HG02571 (cell line): ENCODE results near the gene GAL3ST3.
A peak's percentile ranks its signal among the peaks of the same experiment; 100 is the strongest.
"Not testable (repeated sequence)": the region's sequence is repeated elsewhere in the genome, so short reads cannot be mapped to it uniquely, and the experiment has no call there.

Source experiments
- ATAC-seq: cut with Tn5 transposase; IDR thresholded peaks from one replicate; pipeline ENCODE4 v1.9.1; 2021; ENCODE audit warnings: mild to moderate bottlenecking, moderate library complexity; ENCODE audit not compliant: unreplicated experiment

Gene GAL3ST3

GRCh38 chr11:66014804-66015453 is 34.0 kb downstream of the GAL3ST3 start:
- no peak for ATAC-seq

- ATAC-seq = no peak
Observed at GRCh38 chr11:66013762-66014100, 35.2 kb downstream of the GAL3ST3 start.

GRCh38 chr11:66012946-66013761 is 35.8 kb downstream of the GAL3ST3 start:
- ATAC-seq = no peak

GRCh38 chr11:66012371-66012945 is 36.5 kb downstream of the GAL3ST3 start:
- no peak for ATAC-seq

GRCh38 chr11:66011785-66012303 is 37.1 kb downstream of the GAL3ST3 start, which contains the start of gene CST6:
Gene CST6 (plus strand): TSS chr11:66012008. CDS start chr11:66012045, 37 bp downstream.
- ATAC-seq = no peak

GRCh38 chr11:66011239-66011784 is 37.6 kb downstream of the GAL3ST3 start:
- ATAC-seq = no peak

GRCh38 chr11:66010036-66010435 is 38.9 kb downstream of the GAL3ST3 start:
- ATAC-seq = not testable (repeated sequence)

GRCh38 chr11:66008468-66009101 is 40.4 kb downstream of the GAL3ST3 start:
- ATAC-seq = no peak

- ATAC-seq = no peak
Observed at GRCh38 chr11:66008095-66008467, 40.9 kb downstream of the GAL3ST3 start.

- no peak for ATAC-seq
Observed at GRCh38 chr11:66007201-66007634, 41.7 kb downstream of the GAL3ST3 start.

GRCh38 chr11:66006891-66007176 is 42.1 kb downstream of the GAL3ST3 start:
- no peak for ATAC-seq

- ATAC-seq = no peak
Observed at GRCh38 chr11:66006134-66006890, 42.6 kb downstream of the GAL3ST3 start.

- no peak for ATAC-seq
Observed at GRCh38 chr11:66004186-66004585, 44.8 kb downstream of the GAL3ST3 start.

GRCh38 chr11:66003291-66003690 is 45.7 kb downstream of the GAL3ST3 start:
- no peak for ATAC-seq

- peak; percentile 48 for ATAC-seq
Observed at GRCh38 chr11:66002648-66003225, 46.2 kb downstream of the GAL3ST3 start.

- ATAC-seq = peak; percentile 68
Observed at GRCh38 chr11:66001942-66002647, 46.9 kb downstream of the GAL3ST3 start, which contains the start of the genes BANF1 and EIF1AD. Gene BANF1 (plus strand): TSS chr11:66002503. CDS start chr11:66003251, 748 bp downstream. Gene EIF1AD (minus strand): TSS chr11:66002157. CDS start chr11:66000389, 1,768 bp downstream.

GRCh38 chr11:65997286-65997685 is 51.7 kb downstream of the GAL3ST3 start:
- no peak for ATAC-seq

- ATAC-seq = no peak
Observed at GRCh38 chr11:65992056-65992455, 56.9 kb downstream of the GAL3ST3 start.
